Activated CD4-positive, alpha-beta T cell treated with anti-CD3 and anti-CD28 coated beads, Interleukin-2, amount 10 ng/mL, durations not matched to agents 7 days and 5 days (primary cell): ENCODE results near the gene LMX1B. TPM values are rescaled to one million over a fixed set of nuclear protein-coding genes. Genes with fewer than 3 reads are reported as not detected.

ENCODE experiments used
- CTCF ChIA-PET: fragments of 350-600 bp; sonication (Branson Sonifier 250); formaldehyde crosslinking; loops from one replicate; lab custom pipeline; 2021; ENCODE audit warnings: antibody characterized with exemption; lab: Charles Lee
- POLR2A ChIA-PET: fragments of 350-600 bp; sonication (Branson Sonifier 250); formaldehyde crosslinking; loops from one replicate; lab custom pipeline; 2021; ENCODE audit warnings: antibody characterized with exemption; lab: Charles Lee
- DNase-seq: peaks from one replicate; pipeline ENCODE4 v3.0.0-alpha.2; 2020
- H3K27ac Mint-ChIP-seq: one replicate; pipeline ENCODE4 v1.8.0; 2021; ENCODE audit warnings: mild to moderate bottlenecking, moderate library complexity, mixed read lengths
- H3K27me3 Mint-ChIP-seq: one replicate; pipeline ENCODE4 v1.8.0; 2021; ENCODE audit warnings: mixed read lengths
- H3K36me3 Mint-ChIP-seq: one replicate; pipeline ENCODE4 v1.8.0; 2021; ENCODE audit warnings: low read depth, mixed read lengths
- H3K4me1 Mint-ChIP-seq: one replicate; pipeline ENCODE4 v1.8.0; 2021; ENCODE audit warnings: mixed read lengths
- H3K4me3 Mint-ChIP-seq: one replicate; pipeline ENCODE4 v1.8.0; 2021; ENCODE audit warnings: mild to moderate bottlenecking, moderate library complexity, mixed read lengths
- H3K9me3 Mint-ChIP-seq: one replicate; pipeline ENCODE4 v1.8.0; 2021; ENCODE audit warnings: mixed read lengths
- total RNA-seq, 2 experiments: library from RNA; stranded (reverse); gene quantifications; one replicate each; pipeline ENCODE4 v1.2.3, GENCODE V29; 2021

The LMX1B gene
- total RNA-seq, 2 experiments from 2014 or later: not detected

DNA sequence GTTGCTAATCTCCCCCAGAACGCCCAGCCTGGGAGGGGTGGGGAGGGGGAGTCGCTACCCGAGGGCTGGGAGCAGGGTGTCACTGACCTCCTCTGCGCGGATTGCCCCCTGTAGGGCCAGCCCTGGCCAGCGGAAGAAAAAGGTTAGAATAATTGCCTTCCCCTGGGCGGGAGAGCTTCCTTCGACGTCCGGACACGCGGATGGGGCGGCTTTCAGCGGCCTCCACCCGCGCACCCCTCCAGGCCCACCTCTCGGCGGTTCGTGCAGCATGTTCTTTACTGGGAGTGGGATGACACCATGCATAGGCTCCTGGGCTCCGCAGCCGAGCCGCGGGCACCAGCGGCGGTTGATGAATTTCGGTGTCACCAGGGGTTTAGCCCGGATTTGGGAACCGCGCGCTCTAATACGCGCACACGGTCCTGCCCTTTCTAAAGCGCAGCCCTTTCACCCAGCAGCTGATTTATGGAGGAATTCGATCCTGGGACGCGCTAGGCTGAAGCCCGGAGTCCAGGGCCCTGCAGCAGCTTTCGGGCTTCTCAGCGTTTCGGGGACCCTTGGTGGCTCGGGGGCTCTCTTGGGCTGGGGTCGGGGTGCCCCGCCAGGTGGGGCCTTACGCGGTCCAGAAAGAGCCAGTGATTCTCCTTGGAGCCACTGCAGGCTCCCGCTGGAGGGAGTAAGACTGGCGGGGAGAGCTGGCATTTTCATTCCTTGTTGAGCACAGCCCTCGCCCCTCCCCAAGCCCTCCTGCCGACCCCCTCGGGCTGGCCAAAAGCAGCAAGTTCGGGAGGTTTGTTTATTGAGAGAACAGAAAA is 10.1 kb downstream of the LMX1B start:
- peaks cover 93% of the 10 kb centered on the region for H3K27me3 Mint-ChIP-seq
- CTCF ChIA-PET: no interaction called here
- no peak overlapping the region for H3K27ac Mint-ChIP-seq
- no peaks in the 10 kb centered on the region for H3K36me3 Mint-ChIP-seq
- no peaks in the 10 kb centered on the region for H3K9me3 Mint-ChIP-seq
- POLR2A ChIA-PET: no interaction called here
- no peak overlapping the region for H3K4me3 Mint-ChIP-seq
- DNase-seq: no peak
- peaks cover 8% of the 10 kb centered on the region for H3K4me1 Mint-ChIP-seq

DNA sequence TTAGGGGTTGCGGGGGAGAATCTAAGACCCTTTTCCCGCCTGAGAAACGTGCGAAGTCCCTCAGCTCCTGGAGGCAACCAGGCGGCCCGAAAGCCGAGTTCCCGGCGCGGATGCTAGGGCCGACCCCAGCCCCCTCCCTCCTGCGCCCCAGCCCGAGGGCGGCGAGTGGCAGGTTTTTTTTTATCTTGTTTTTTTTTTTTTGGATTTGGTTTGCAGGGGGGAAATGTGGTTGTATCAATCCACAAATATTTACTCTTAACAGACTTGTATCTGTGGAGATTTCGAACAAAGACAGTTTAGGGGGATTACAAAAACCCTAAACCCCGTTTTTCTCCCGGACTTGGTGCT is 10.7 kb downstream of the LMX1B start:
- DNase-seq: no peak
- Mint-ChIP-seq H3K4me1 (peaks cover 6% of the 10 kb centered on the region), H3K9me3 (no peaks in the 10 kb centered on the region), H3K27me3 (peaks cover 93% of the 10 kb centered on the region), H3K27ac (no peak overlapping the region), H3K36me3 (no peaks in the 10 kb centered on the region), H3K4me3 (no peak overlapping the region)
- POLR2A ChIA-PET: no interaction called here
- CTCF ChIA-PET: no interaction called here

DNA sequence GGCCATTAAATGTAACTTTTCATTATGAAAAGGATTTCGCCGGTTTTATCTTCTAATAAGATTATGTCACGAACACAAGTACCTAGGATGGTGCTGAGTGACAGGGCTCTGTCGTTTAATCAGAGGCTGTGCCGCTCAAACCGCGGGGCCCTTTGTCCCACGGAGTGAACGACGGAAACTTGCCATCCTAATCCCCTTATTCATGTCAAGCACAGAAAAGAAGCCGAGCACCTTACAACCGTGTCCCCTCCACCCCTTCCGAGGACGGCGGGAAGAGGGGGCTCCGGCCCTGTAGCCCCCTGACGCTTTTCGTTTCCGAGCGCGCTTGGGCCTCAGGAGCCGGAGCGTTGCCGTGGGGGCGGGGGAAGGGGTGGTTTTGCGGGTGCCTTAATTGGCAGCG is 11.2 kb downstream of the LMX1B start:
- ChIA-PET POLR2A (no interaction called here), CTCF (no interaction called here)
- Mint-ChIP-seq H3K27ac (peak overlapping the region; percentile 66), H3K4me1 (peaks cover 6% of the 10 kb centered on the region), H3K36me3 (no peaks in the 10 kb centered on the region), H3K9me3 (no peaks in the 10 kb centered on the region), H3K4me3 (no peak overlapping the region), H3K27me3 (peaks cover 93% of the 10 kb centered on the region)
- DNase-seq: no peak

DNA sequence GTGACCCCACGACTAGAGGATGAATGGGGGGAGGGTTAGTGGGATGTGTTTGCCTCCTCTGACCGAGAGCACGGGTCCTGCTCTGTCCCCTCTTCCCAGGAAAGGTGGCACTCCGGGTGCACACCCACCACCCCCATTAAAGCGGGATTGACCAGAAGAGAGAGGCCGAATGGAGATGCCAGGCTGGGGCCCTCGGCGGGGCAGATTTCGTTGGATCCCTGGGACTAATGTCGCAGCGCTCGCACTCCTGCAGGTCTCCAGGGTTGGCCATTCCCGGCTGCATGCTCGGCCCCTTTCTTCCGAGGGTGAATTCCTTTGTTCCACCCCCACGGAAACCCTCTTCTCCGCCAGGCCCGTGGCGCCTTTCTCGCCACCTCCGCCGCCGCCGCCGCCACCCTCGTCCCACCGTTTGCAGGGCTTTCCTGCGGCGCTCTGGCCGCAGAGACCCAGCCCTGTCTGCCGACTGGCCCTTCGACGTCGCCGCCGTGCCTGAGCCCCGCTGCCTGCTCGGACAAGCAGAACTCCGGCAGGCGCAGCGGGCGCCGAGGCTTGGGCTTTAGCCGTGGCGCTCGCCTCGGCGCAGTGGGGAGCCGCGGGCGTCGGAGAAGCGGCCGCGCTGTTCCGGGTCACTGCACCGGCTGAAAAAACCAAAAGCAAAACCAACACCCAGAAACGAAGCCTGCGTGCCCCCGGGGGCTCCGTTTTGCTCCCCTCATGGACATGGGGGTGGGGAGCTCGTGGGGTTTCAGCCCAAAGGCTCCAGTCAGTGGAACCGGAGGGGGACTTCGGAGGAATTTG is 11.8 kb downstream of the LMX1B start:
- CTCF ChIA-PET: no interaction called here
- H3K27me3 Mint-ChIP-seq: peaks cover 92% of the 10 kb centered on the region

DNA sequence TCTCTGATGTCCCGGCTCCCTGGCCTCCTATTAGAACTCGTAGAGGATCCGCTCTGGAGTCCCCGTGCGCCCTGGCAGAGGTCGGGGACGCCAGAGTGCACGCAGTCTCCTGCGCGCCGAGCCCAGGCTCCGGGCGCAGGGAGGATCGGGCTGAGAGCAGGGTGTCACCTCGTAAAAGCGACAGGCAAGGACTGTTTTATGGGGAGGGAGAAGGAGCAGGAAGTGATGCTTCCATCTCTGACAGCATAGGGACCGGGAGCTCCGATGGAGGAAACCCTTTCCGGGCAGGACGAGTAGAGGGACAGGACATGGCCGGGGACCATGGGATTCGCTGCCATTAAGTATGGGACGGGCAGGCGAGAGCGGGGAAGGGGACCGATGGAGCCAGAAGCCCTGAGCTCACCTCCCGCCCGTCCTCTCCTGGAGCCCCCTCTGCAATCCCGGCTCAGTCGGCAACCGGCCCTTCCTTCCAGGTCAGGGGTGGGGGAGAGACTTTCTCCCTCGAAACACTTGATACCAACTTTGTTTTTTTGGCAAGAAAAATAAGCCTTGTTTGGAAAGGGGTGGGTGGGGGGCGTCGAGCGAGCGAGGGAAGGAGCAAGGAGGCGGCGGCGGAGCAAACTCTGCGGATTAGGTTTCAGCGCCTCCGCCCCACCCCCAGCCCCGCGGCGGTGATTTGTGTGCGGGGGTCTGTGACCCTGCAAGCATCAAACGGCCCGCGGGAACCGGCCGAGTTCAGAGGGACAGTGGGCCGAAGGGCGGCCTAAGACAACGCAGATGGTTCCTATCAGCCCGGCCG is 12.6 kb downstream of the LMX1B start:
- POLR2A ChIA-PET: no interaction called here
- no peaks in the 10 kb centered on the region for H3K9me3 Mint-ChIP-seq
- H3K4me3 Mint-ChIP-seq: peak overlapping the region; percentile 31
- peaks cover 88% of the 10 kb centered on the region for H3K27me3 Mint-ChIP-seq
- CTCF ChIA-PET: interaction anchor here (0.6 to 1.0 kb wide), 2 partner anchors 79 to 698 kb away, joined by 3 read pairs; no protein-coding TSS in a partner anchor
- no peaks in the 10 kb centered on the region for H3K36me3 Mint-ChIP-seq
- H3K27ac Mint-ChIP-seq: no peak overlapping the region
- no peak for DNase-seq
- H3K4me1 Mint-ChIP-seq: peaks cover 6% of the 10 kb centered on the region

More for the DNA sequence above, 11.8 kb downstream of the LMX1B start:
- Mint-ChIP-seq H3K4me3 (peak overlapping the region; percentile 34), H3K9me3 (no peaks in the 10 kb centered on the region), H3K27ac (no peak overlapping the region), H3K4me1 (peaks cover 6% of the 10 kb centered on the region), H3K36me3 (no peaks in the 10 kb centered on the region)
- POLR2A ChIA-PET: no interaction called here
- DNase-seq: no peak

DNA sequence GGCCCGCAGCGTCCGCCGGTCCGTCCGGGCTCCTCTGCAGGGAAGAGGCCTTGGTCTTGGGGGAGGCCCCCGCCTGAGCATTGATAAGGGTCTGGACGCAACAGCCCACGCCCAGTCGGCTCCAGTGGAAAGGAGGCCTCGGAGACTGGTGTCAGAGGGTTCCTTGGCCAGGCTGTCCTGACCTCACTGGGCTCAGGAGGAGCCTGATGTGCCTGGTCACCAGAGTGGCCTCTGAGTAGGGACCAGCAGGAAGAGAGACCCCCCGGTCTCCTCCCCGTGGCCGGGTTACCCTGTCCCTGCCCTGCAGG is 13.2 kb downstream of the LMX1B start:
- H3K27ac Mint-ChIP-seq: no peak overlapping the region
- POLR2A ChIA-PET: no interaction called here
- no peak overlapping the region for H3K4me3 Mint-ChIP-seq
- no peaks in the 10 kb centered on the region for H3K36me3 Mint-ChIP-seq
- CTCF ChIA-PET: interaction anchor here (0.6 to 1.0 kb wide), 2 partner anchors 79 to 698 kb away, joined by 3 read pairs; no protein-coding TSS in a partner anchor
- DNase-seq: no peak
- peaks cover 6% of the 10 kb centered on the region for H3K4me1 Mint-ChIP-seq
- no peaks in the 10 kb centered on the region for H3K9me3 Mint-ChIP-seq
- H3K27me3 Mint-ChIP-seq: peaks cover 88% of the 10 kb centered on the region

DNA sequence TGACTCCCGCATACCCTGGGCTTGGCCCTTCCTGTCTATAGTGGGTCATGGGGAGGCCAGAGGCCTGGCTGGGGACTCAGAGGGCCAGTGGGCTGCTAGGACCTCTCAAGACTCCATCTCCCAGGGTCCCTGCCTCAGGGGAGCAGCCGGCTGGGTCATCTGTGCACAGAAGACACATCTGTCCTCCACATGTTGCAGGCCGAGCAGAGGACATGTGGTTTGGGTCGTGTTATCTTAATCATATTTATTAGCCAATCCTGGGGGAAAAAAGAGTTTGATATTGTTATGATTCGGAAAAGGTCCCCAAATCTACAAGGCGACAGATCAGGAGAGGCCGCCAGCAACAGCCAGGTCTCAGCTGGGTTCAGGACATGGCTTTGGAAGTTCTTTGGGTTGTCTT is 14.4 kb downstream of the LMX1B start:
- H3K36me3 Mint-ChIP-seq: no peaks in the 10 kb centered on the region
- H3K4me1 Mint-ChIP-seq: peaks cover 6% of the 10 kb centered on the region
- H3K27me3 Mint-ChIP-seq: peaks cover 82% of the 10 kb centered on the region
- no peaks in the 10 kb centered on the region for H3K9me3 Mint-ChIP-seq
- ChIA-PET POLR2A (no interaction called here), CTCF (interaction anchor here (1.1 kb wide), 1 partner anchor 11 kb away, joined by 3 read pairs; no protein-coding TSS in a partner anchor)
- no peak overlapping the region for H3K27ac Mint-ChIP-seq
- no peak for DNase-seq
- no peak overlapping the region for H3K4me3 Mint-ChIP-seq

DNA sequence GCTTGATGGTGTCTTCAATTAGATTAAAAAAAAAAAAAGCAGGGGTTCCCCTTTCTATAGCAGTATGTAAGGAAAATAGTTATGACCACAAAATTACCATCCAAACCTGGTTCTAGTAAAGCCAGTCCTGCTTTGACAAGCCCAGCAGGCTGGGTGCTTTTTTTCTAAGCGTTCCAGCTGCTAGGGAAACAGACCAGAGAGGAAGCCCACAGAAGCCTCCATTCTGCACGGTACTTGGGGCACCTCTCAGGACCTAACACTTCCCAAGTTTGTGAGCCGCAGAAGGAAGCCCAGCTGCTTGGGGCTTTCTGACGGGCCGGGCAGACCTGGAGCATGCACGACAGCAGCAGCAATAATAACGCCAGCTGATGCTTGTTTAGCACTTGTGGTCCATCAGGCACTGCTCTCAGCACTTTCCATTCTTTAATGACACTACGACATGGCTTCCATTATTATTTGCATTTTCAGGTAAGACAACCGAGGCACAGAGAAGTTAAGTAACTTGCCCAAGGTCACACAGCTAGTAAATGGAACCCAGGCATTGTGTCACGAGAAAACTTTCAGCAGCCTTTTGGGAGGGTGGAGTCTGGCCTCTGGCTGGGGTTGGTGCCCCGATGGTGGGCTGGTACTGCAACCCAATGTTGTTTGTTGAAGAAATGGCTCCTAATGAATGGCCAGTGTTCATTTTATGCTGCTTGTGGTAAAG is 15.4 kb downstream of the LMX1B start:
- ChIA-PET POLR2A (no interaction called here), CTCF (interaction anchor here (1.1 kb wide), 1 partner anchor 12 kb away, joined by 3 read pairs; no protein-coding TSS in a partner anchor)
- H3K4me1 Mint-ChIP-seq: peaks cover 6% of the 10 kb centered on the region
- H3K27me3 Mint-ChIP-seq: peaks cover 79% of the 10 kb centered on the region
- H3K27ac Mint-ChIP-seq: no peak overlapping the region
- no peak overlapping the region for H3K4me3 Mint-ChIP-seq
- H3K9me3 Mint-ChIP-seq: no peaks in the 10 kb centered on the region
- DNase-seq: no peak
- H3K36me3 Mint-ChIP-seq: no peaks in the 10 kb centered on the region

DNA sequence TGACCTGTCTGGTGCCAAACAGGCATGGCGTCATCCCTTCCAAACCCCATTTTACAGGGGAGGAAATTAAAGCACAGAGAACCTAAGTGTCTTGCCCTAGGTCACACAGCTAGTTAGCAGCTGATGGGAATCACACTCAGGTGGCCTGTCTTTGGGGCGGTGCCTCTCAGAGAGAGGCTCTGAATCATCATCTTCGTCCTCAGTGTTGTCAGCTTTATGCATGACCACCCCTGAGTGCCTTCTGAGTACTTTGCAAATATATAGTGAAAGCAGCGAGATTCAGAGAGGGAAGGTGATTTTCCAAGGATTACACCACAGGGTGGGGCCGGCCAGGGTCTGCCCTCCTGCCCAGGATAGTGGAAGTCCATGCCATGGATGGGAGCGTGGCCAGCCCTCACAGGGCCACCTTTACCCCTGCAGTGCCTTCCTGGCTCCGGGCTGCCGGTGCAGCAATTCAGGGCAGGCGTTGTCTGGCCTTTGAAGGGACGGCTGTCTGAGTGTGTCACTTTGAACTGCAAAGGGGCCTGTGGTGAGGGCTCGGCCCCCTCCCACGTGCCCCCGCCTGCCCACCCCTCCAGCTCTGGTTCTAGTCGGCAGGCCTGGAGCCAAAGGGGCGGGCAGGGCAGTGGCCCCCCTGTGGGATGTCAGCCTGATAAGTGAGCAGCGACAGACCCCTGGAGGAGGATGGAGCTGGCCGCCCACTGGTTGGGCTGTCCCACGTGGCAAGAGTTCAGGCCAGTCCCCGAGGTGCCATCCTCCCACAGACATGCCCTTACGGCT is 16.9 kb downstream of the LMX1B start:
- ChIA-PET CTCF (no interaction called here), POLR2A (no interaction called here)
- Mint-ChIP-seq H3K4me3 (no peak overlapping the region), H3K36me3 (no peaks in the 10 kb centered on the region), H3K27me3 (peaks cover 70% of the 10 kb centered on the region), H3K27ac (no peak overlapping the region), H3K9me3 (no peaks in the 10 kb centered on the region), H3K4me1 (peaks cover 3% of the 10 kb centered on the region)
- no peak for DNase-seq

DNA sequence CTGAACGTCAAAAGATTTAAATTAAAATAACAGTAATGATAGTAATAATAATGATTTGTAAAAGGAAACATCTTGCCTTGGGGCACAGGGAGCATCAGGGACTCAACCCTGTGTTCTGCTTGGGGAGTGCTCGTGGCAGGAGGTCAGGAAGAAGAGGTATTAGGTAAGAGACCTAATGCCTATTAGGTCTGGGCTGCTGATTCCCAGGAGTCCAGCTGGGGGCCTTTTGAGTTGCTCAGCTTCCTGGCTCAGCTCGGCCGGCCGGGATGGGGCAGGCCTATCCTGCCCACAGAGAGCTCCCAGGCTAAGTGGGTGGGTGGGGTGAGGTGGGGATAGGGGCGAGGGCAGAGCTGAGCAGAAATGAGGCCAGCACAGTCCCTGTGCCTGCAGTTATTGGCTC is 17.5 kb downstream of the LMX1B start:
- H3K4me1 Mint-ChIP-seq: peaks cover under 1% of the 10 kb centered on the region

DNA sequence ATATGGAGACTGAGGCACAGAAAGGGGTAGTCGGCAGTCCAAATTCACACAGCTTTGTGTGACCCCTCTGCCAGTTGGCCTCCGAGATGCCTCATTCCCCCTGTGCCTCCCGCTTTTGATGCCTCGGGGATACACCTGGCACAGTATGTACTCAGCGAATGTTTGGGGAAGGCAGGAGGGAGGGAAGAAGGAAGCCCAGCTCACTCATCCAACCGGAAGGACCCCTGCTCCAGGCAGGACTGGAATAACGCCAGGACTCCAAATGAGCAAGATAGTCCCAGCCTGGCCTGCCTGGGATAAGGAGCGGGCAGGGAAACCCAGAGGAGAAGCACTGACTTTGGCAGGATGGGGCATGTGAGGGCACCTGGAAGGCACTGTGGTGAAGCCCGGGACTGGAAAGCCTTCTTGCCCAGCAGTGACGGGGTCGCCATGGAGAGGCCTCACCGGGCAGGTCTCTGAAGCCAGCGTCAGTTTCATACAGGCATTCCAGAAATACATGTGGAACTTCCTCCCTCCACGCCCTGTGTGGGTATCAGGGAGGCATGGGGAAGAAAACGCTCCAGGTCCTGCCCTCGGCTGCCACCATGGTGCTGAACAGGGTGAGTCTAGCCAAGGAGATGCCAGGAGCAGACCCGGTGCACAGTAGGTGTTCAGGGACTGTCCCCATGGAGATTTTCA is 20.3 kb downstream of the LMX1B start:
- no peak overlapping the region for H3K4me3 Mint-ChIP-seq
- no peaks in the 10 kb centered on the region for H3K9me3 Mint-ChIP-seq
- no peak for DNase-seq
- ChIA-PET POLR2A (no interaction called here), CTCF (no interaction called here)
- H3K27ac Mint-ChIP-seq: no peak overlapping the region
- H3K27me3 Mint-ChIP-seq: peaks cover 64% of the 10 kb centered on the region
- H3K36me3 Mint-ChIP-seq: no peaks in the 10 kb centered on the region
- H3K4me1 Mint-ChIP-seq: no peaks in the 10 kb centered on the region

More for the DNA sequence above, 17.5 kb downstream of the LMX1B start:
- POLR2A ChIA-PET: no interaction called here
- Mint-ChIP-seq H3K27me3 (peaks cover 68% of the 10 kb centered on the region), H3K36me3 (no peaks in the 10 kb centered on the region), H3K4me3 (no peak overlapping the region), H3K27ac (no peak overlapping the region), H3K9me3 (no peaks in the 10 kb centered on the region)
- DNase-seq: no peak
- CTCF ChIA-PET: interaction anchor here (2.1 kb wide), 1 partner anchor 75 kb away, joined by 6 read pairs; no protein-coding TSS in a partner anchor
